GM21737 (cell line): ENCODE results near the gene CFAP410.
"Not testable (repeated sequence)": the region's sequence is repeated elsewhere in the genome, so short reads cannot be mapped to it uniquely, and the experiment has no call there.

Experiments used
- ATAC-seq: cut with Tn5 transposase; IDR thresholded peaks from one replicate; pipeline ENCODE4 v1.9.1; 2021; ENCODE audit warnings: mild to moderate bottlenecking, moderate library complexity; ENCODE audit not compliant: unreplicated experiment

Gene CFAP410

DNA sequence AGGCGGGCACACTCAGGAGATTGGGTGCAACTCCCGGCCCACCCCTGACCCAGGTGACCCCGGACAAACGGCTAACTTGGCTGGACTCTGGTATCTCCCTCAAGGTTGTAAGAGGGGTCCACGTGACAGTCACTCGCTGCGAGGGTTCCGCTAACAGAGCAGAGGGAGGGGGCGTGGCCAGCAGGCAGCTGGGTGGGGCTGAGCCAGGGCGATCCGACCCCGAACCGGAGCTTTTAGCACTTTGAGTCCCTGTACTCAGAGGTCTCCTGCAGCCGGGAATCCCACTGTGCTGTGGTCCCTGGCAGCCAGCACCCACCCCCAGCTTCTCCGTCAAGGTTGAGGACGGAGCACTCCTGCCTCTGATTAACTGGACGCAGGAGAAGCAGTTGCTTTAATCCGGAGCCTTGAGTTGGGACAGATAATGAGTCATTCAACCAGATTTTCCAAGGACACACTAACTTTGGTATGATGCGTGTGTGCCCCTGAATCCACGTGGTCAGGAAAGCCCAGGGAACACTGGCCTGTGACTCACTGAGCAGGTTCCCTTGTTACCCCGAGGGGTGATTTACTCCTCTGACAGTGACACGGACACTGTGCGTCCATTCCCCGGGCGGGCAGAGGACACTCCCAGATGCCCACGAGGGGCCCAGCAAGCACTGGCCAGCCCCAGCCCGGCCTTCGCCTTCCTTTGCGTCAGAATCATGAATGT, 31.0 kb upstream of the CFAP410 start:
- no peak for ATAC-seq

DNA sequence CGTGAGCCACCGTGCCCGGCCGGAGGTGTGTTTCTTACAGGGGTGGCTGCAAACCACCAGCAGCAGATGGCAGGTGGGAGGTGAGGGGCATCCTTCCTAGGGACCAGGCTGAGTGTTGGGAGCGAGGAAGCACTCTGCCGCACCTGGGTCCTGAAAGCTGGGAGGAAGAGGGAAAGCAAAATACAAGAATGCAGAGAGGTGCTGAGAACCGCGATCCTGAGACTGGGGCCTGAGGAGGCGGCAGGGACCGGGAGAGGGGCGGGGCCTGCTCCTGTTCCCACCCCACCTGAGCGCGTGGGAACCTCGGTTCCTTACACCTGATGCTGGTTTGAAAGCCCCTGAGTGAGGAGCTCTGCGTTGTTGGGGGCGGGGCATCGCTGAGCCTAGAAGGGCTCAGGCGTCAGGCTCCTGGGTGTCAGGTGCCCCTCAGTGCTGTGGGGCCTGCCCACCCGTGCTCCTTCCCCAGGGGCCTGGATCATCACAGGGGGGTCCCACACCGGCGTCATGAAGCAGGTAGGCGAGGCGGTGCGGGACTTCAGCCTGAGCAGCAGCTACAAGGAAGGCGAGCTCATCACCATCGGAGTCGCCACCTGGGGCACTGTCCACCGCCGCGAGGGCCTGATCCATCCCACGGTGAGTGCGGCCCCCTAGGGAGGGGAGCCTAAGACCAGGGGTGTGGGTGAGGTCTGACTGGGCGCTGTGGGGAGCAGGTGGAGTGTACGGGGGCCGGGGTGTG, 29.7 kb upstream of the CFAP410 start:
- ATAC-seq: no peak

DNA sequence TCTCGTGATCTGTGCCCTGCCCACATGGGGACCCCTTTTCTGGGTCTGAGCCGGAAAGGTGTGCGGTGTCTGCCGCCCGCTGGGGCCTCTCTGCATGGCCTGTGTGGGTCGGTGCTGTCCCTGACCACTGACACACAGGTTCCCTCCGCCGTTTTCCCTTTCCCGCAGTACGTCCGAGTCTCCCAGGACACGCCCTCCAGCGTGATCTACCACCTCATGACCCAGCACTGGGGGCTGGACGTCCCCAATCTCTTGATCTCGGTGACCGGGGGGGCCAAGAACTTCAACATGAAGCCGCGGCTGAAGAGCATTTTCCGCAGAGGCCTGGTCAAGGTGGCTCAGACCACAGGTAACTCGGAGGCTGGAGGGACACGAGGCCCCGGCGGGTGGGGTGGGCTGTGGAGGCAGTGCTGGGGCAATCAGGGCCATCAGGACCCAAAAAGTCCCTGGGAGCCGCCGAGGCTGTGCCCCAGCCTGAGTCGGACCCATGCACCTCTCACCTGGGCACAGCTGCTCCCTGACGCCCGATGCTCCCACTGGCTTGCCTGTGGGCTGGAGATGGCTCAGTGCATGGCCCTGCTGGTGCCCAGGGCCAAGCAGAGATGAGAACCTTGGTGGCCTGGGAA, 27.5 kb upstream of the CFAP410 start:
- no peak for ATAC-seq

DNA sequence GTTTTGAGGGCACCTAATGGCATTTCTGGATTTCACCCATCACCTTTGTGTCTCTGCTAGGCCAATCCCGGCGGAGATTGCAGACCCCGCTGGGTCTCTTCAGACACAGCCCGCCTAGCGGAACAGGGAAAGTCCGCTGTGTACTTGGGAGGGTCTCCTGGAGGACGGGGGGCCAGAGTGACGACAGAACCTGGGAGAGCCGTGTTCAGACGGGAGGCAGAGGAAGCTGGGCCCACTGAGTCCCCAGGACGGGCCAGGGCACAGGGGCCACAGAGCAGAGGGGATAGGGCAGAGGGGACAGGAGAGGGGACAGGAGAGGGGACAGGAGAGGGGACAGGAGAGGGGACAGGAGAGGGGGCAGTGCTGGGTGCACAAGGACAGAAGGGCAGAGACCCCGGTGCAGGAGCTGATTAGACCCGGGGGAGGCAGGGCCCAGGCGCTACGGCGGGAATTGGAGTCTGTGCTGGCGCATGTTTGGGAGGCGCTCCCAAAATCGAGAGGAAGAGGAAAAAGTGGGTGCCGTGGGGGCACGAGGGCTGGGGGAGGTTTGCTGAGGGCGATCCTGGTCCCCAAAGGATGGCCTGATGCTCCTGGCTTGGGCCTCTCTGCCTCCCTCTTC, 26.9 kb upstream of the CFAP410 start:
- ATAC-seq: no peak

DNA sequence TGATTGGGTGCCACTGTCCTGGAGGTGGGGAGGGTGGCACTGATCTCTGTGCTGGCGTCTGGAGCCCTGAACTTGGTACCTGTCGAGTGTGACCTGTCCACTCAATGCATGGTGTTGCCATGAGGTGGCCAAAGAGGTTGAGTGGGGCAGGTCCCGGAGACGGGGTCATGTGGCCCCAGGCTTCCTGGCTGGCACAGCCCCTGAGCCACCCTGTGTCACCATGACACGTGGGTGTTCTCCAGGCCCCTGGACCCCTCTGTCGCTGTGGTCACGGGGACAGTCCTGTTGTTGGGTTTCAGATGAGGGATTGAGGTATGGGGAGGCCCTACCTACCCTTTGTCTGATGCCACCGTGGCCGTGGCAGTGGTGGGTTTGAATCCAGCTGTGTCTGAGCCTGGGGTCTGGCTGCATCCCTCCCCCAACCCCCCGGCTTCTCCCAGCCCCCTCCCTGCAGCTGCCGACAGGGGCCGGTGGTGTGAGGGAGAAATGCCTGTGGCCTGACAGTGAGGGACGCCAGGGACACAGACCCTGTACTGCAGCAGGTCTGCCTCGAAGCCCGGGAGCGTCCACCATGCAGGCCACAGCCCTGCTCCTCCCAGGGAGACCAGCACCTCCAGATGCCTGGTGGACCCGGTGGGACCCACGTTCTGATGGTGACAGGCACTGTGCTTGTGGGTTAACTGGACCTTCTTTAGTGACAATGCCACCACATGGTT, 26.2 kb upstream of the CFAP410 start:
- no peak for ATAC-seq

DNA sequence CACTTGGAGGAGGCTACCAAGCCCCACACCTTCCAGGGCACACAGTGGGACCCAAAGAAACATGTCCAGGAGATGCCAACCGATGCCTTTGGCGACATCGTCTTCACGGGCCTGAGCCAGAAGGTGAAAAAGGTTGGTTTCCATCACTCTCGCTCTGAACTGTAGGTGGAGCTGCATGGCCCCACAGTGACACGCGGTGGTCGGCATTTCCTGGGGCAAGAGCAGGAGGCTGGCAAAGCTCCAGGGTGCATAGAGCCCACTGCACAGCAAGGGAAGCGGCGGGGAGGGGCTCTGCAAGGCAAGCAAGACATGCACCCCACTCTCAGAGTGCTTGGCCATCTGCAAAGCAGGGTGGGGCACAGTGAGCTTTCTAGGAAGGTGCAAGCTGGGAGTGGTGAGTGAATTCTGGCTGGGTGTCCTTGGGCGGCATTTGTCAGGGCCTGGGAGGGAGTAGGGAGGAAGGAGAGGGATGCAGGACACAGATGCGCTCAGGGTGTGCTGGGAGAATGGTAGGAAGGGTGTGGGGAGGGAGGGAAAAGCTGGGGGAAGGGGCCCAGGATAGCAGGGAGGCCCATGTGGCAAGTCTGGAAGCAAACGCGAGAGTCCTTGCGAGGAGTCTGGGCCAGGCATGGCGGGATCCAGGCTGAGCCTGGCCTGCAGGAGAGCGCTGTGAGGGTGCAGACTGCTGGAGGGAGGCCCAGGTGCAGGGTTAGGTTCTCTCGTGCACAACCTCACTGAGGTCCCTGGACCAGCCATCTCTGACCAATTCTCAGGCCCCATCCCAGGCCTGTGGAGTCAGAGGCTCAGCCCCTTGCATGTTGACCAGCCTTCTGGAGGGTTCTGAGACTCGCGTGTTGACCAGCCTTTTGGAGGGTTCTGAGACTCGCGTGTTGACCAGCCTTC, 25.2 kb upstream of the CFAP410 start:
- no peak for ATAC-seq

DNA sequence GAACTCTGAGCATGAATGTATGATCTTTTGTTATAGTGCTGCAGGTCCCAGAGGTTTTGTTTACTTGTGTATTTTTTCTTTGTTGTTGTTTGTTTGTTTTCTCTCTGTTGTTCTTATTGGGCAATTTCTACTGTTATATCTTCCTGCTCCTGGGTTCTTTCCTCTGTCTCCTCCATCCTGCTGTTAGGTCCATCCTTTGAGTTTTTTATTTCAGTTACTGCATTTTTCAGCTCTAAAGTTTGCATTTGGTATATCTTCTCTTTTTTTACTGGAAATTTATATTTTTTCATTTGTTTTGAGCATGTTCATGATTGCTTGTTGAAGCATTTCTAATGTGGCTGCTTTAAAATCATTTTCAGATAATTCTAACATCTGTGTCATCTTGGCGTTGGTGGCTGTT, 24.1 kb upstream of the CFAP410 start:
- no peak for ATAC-seq

DNA sequence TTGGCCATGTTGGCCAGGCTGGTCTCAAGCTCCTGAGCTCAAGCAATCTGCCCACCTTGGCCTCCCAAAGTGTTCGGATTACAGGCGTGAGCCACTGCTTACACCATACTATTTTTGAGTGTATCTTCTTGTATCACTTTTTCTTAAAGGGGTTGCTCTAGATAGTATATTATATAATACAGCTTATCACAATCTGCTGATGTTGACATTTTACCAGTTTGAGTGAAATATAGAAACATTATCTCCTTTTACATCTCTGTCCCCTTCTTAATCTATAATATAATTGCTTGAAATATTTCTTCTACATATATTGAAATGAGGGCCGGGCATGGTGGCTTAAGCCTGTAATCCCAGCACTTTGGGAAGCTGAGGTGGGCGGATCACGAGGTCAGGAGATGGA, 22.7 kb upstream of the CFAP410 start:
- ATAC-seq: not testable (repeated sequence)

DNA sequence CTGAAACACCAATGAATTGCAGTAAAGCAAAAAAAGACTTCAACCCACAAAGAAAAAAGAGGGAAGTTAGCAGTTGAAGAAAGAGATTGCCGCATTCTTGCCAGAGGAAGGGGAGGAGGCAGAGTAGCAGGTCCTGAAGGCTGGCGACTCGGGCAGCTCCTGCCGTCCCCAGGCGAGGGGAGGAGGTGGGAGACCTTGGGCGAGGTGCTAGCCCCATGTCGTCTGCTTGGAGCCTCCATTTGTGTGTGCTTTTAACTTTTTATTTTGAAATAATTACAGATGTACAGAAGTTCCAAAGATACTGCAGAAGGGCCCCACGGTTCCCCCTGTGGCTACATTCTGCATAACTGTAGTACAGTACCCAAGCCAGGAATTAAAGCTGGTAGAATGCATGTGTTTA, 21.0 kb upstream of the CFAP410 start:
- ATAC-seq: no peak

DNA sequence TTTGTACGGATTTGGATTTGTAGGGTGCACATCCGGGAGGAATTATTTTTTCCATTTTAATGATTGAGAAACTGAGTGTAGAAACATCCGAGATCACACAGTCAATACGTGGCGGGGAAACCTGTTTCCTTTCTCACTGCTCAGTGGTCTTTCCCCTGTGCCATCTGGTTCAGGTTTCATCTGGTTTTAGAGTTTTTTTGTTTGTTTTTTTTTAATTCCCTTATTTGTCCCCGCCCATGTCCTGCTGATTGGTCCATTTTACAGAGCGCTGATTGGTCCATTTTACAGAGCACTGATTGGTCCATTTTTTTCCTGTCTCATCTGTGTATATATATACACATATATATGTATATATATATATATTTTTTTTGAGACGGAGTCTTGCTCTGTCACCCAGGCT, 20.2 kb upstream of the CFAP410 start:
- ATAC-seq: no peak

DNA sequence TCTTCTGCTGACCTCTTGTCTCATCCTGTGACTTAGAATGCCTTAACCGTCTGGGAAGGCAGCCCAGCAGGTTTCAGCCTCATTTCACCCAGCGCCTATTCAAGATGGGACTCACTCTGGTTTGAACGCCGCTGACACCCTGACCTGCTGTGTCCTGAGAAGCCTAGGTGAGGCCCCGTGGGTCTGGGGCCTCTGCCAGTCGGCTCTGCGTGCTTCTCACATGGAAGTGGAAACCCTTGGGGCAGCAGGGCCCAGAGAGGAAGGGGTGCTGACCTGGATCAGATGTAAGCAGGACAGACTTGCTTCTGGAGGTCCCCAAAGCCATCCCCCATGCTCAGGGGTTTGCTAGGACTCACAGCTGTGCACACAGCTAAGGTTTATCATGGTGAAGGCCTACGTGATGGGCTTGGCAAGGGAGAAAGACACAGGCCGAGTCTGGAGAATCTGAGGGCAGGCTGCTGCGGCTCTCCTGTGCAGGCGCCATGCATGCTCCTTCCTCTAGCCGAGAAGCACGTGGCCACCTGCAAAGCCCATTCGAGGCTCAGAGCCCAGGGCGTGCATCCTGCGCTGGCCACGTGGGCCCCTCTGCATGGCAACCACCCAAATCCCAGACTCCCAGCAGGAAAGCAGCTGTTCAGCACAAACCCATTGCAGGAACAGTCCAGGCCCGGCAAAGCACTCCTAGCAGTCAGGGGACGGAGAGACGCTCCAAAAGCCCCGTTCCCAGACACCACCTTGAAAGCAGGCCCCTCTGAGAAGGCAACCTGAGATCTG, 18.1 kb upstream of the CFAP410 start:
- no peak for ATAC-seq

DNA sequence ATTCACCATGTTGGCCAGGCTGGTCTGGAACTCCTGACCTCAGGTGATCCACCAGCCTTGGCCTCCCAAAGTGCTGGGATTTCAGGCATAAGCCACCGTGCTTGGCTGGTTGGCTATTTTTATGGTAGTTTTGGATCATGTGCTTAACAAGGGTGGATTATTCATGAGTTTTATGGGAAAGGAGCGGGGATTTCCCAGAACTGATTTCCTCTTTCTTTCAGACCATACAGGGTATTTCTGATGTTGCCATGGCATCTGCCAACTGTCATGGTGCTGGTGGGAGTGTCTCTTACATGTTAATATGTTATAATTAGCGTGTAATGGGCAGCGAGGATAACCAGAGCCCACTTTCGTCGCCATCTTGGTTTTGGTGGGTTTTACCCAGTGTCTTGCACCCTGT, 17.4 kb upstream of the CFAP410 start:
- no peak for ATAC-seq

DNA sequence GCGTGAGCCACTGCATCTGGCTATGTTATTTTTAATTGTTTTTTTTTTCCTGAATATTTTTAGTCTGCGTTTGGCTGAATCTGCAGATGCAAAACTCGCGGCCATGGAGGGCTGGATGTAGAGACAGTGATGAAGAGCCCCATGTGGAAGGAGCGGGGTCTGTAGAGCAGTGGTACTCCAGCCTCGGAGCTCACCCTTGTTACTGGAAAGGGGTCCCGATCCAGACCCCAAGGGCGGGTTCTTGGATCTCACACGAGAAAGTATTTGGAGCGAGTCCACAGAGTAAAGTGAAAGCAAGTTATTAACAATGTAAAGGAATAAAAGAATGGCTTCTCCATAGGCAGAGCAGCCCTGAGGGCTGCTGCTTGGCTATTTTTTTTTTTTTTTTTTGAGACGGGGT, 17.0 kb upstream of the CFAP410 start:
- ATAC-seq: no peak

DNA sequence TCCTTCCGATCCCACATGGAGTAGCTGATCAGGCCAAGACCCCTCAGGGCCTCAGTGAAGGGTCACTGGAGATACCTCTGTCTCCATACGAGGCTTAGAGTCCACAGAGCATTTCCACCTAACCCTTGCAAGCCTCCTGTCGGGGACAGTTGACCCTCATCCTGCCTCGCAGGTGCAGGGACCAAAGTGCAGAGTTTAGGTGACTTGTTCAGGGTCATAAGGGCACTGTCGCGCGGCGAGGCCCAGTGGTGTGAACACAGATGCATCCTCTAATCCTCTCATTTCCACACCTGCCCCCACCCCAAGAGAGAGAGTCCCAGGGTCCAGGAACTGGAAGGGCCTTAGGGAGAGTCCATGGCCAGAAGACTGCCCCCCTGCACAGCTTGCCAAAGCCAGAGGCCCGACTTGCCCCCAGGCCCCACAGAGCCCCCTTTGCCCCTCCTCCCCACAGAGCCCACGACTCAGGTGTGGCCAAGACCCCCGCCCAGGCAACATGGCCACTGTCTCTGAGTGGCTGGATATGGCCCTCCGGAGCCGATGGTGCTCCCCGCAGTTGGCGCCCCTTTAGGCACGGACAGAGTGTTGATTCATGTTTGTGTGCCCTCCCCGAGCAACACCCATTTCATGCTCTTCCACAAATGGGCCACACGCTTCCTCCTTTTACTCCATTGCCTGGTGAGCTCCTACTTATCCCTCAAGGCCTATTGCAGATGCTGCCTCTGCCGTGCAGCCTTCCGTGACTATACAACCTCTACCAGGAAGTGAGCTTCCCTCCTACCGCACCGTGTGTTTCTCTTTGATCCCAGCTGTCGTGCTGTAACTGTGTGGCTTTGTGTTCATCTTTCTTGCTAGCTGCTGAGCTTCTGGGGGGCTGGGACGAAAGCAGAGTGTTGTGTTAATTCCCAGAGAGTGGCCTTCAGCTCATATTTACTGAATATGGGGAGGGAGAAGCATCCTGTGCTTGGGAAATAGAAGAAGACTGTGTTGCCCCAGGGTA, 15.9 kb upstream of the CFAP410 start:
- ATAC-seq: no peak

DNA sequence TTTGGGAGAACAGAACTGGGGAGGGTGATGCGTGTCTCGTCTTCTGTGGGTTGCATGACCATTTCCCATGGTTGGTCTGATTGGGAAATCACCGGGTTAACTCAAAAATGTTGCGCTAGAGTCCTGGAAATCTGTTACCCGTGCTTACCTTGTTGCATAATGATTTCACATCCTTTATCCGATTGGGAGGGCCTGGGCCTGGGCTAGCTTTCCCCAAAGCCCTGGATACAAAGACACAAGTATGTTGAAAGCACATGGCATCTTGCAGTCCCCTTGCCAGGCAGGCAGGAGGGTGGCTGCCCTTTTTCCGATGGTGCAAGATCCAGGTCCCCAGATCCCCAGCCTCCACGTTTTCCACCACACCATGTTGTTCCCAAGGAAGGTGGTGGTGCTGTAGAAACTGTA, 14.8 kb upstream of the CFAP410 start:
- ATAC-seq: no peak

DNA sequence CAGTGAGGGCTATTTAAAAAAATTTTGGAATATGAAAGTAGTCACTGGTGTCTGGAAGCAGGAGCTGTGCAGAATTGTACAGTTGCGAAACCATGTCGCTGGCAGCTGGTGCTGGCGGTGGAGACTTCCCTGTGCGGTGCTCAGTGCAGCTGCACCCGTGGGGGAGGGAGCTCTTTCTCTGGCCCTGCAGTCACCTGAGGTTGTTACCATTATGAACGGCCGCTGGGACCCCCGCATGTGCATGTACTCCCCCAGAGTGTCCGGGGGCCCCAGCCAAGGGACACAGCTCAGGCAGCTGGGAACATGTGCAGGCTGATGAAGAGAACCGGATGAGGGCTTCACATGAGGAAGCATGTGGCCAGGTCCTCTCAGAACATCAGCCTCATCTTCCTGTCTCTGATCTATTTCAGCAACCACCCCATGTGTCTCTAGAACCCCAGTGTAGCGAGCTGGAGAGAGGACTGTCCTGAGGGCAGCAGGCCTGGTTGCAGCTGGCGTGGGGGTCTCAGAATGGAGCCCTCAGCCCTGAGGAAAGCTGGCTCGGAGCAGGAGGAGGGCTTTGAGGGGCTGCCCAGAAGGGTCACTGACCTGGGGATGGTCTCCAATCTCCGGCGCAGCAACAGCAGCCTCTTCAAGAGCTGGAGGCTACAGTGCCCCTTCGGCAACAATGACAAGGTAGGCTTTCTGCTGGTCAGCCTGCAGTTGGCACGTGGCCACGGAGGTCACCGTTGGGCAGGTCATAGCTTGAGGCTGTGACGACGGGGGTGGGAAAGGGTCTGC, 14.2 kb upstream of the CFAP410 start, which contains the start of gene TRPM2:
TRPM2 (plus strand) TSS at position 431 of the 780 bp plus-strand sequence; CDS start at position 511, 80 bp downstream.
- peak; percentile 49 for ATAC-seq

DNA sequence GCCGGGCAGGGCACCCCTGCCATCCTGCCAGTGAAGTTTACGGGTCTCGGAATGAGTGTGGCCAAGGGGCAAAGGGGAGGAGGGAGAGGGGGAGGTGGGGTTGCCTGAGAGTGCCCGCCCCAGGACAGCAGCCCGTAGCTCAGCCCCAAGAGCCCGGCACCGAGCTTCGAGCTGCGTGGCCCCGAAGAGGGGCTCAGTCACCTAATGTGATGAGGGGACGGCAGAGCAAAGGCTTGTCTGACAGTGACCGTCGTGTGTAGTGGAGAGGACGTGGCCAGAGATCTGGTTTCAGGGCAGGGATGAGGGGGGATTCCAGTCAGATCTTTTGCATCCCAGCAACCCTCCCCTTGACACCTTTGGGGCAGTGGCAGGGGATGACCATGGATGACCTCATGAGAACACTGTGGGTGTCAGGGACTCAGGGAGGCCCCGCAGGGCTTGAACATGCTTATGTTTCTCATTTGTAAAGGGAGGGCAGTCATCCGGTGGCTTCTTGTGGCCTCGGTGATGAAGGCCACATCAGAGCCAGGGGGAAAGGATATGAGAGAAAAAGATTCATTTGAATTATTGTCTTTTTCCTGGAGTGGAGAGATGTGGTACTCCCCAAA, 13.2 kb upstream of the CFAP410 start:
- no peak for ATAC-seq
